Measurements from ENCODE around the gene RAB6B. TPM values are rescaled to one million over a fixed set of nuclear protein-coding genes. Genes with fewer than 3 reads are reported as not detected.

The RAB6B gene
- polyA plus RNA-seq, 1 experiment = 2.2 TPM

DNA sequence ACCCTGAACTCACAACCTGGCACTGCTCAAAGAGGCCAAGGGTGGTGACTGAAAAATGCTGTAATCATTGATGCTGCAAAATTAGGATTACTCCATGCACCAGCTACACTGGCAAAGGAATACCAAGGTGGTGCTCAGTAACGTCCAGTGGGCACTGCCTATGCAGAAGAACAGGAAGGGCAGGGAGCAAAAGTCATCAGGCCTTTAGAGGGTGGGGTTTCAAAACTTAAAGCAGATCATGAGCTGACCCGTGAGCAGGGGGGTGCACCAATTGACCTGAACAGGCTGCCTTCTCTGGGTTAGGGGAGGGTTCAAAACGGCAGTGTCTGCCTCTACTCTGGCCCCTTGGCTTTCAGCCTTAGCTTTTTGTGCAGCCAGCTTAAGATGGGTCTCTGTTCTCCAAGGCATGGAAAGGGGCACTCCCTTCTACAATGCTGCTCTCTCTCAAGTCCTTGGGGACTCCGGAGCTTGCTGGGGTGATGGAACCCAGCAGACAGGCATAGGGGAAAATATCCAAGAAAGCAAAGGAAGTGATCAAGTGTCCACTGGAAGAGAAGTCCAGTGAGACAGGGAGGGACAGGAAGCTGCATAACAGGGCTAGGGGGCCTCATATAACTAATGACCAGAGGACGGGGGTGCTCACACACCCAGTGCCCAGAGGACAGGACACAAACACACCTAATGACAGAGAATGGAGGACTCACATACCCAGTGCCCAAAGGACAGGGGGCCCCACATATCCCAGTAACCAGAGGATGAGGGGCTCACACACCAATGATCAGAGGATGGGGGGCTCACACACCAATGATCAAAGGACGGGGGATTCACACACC, 11.4 kb downstream of the RAB6B start:
- Histone ChIP-seq H3K27ac (ENCODE audit: low read depth, low read length) (no peak overlapping the region), H3K4me3 (ENCODE audit: low read depth, low read length) (no peak overlapping the region), H3K27me3 (ENCODE audit: control insufficient read depth, insufficient read depth, low read length) (peaks cover 37% of the 10 kb centered on the region), H3K9me3 (ENCODE audit: control insufficient read depth, insufficient read depth, low read length) (no peaks in the 10 kb centered on the region)
- TF ChIP-seq, protein P1, sequence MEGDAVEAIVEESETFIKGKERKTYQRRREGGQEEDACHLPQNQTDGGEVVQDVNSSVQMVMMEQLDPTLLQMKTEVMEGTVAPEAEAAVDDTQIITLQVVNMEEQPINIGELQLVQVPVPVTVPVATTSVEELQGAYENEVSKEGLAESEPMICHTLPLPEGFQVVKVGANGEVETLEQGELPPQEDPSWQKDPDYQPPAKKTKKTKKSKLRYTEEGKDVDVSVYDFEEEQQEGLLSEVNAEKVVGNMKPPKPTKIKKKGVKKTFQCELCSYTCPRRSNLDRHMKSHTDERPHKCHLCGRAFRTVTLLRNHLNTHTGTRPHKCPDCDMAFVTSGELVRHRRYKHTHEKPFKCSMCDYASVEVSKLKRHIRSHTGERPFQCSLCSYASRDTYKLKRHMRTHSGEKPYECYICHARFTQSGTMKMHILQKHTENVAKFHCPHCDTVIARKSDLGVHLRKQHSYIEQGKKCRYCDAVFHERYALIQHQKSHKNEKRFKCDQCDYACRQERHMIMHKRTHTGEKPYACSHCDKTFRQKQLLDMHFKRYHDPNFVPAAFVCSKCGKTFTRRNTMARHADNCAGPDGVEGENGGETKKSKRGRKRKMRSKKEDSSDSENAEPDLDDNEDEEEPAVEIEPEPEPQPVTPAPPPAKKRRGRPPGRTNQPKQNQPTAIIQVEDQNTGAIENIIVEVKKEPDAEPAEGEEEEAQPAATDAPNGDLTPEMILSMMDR (IDR thresholded peaks at IDR 0.05; ENCODE audit: low read depth, low read length) = no peak
- POLR2A ChIA-PET = no interaction called here
- CTCF ChIA-PET = no interaction called here
- no peak for DNase-seq (ENCODE audit: low read depth, low spot score)

DNA sequence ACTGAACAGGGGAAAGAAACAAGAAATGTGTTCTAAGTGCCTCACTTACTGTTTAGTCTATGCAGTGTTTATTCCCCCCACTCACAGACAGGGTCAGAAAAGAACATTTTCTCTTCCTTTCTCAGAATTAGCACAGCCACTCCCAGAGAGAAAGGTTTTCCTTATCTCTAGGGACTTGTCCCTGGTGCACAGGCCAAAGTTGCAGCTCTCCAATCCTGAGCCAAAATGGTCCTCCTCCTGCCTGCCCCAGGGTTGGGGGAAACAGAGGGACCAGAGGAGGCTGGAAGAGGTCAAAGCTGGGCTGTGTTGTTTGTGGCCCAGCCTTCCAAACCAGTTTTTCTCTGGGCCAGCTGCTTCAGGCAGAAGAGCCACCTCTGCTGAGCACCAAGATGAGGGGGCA, 12.0 kb downstream of the RAB6B start:
- Histone ChIP-seq H3K27ac (ENCODE audit: low read depth, low read length) (no peak overlapping the region), H3K9me3 (ENCODE audit: control insufficient read depth, insufficient read depth, low read length) (no peaks in the 10 kb centered on the region), H3K4me3 (ENCODE audit: low read depth, low read length) (no peak overlapping the region), H3K27me3 (ENCODE audit: control insufficient read depth, insufficient read depth, low read length) (peaks cover 42% of the 10 kb centered on the region)
- CTCF ChIA-PET = no interaction called here
- TF ChIP-seq, protein P1 (IDR thresholded peaks at IDR 0.05; ENCODE audit: low read depth, low read length) = no peak
- POLR2A ChIA-PET = interaction anchor here (0.6 kb wide), 1 partner anchor 39 kb away, joined by 7 read pairs; no protein-coding TSS in a partner anchor
- DNase-seq (ENCODE audit: low read depth, low spot score) = no peak

DNA sequence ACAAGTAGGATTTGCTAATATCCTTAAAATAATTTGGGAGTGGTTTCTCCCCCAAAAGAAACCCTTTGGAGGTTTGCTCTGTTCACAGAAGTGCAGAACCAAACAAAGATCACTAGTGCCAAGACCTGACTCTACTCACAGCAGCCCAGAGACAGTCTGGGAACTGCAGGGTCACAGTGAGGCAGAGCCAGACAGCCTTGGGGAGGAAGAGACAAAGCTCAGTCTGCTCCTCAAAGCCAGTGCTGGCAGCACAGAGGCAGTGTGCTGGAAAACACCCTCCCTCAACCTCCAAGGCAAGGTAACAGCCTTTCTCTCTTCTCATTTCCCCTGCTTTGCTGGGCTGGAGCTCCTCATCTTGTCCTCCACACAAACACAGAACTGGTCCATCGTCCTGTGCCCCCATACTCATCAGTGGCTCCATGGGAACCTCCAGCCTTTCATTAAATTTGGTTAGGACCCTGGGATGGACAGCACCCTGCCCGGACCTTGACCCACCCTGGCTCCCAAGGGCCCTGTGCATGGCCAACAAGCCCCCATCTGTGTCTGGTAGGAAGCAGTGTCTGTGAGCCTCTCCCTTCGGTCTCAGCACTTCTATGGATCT, 12.6 kb downstream of the RAB6B start:
- POLR2A ChIA-PET = interaction anchor here (0.6 kb wide), 1 partner anchor 40 kb away, joined by 7 read pairs; no protein-coding TSS in a partner anchor
- DNase-seq (ENCODE audit: low read depth, low spot score) = no peak
- CTCF ChIA-PET = interaction anchor here (0.5 kb wide), 1 partner anchor 25 kb away, joined by 4 read pairs; no protein-coding TSS in a partner anchor
- H3K27ac ChIP-seq (ENCODE audit: low read depth, low read length) = no peak overlapping the region
- no peaks in the 10 kb centered on the region for H3K9me3 ChIP-seq (ENCODE audit: control insufficient read depth, insufficient read depth, low read length)
- no peak overlapping the region for H3K4me3 ChIP-seq (ENCODE audit: low read depth, low read length)
- TF ChIP-seq, protein P1 (IDR thresholded peaks at IDR 0.05; ENCODE audit: low read depth, low read length) = no peak
- peaks cover 42% of the 10 kb centered on the region for H3K27me3 ChIP-seq (ENCODE audit: control insufficient read depth, insufficient read depth, low read length)

DNA sequence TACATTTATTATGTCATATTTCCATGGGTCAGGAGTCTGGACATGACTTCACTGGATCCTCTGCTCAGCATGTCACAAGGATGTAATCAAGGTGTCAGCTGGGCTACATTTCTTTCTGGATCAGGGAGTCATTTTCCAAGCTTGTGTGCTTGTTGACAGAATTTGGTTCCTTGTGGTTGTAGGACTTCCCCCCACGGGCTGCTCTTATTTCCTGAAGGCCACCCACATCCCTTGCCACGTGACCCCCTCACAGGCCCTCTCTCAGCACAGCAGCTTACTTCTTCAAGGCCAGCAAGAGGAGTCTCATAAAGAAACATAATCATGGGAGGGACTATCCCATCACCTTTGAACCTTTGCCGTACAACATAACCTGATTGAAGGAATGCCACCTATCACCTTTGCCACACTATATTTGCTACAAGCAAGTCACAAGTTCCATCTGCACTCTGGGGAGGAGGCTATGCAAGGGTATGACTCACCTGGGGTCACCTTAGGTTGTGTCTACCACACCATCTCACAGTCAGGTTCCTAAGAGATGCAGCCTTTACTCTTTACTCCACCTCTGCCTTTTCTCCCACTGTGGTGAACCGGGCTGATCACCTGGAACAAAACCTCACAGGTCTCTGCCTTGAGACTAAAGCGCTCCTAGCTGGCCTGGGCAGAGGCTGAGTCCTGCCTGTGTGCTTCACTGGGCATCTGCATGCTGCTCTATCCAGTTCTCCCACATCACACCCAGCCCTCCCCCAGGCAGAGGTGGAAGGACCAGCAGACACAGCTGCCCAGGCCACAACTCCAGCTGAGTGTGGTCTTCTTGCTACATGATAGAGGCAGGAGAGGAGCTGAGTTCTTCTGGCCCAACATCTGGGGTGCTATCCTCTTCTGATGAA, 13.5 kb downstream of the RAB6B start:
- Histone ChIP-seq H3K4me3 (ENCODE audit: low read depth, low read length) (no peak overlapping the region), H3K9me3 (ENCODE audit: control insufficient read depth, insufficient read depth, low read length) (no peaks in the 10 kb centered on the region), H3K27me3 (ENCODE audit: control insufficient read depth, insufficient read depth, low read length) (peaks cover 37% of the 10 kb centered on the region), H3K27ac (ENCODE audit: low read depth, low read length) (no peak overlapping the region)
- CTCF ChIA-PET = interaction anchor here (0.5 kb wide), 1 partner anchor 26 kb away, joined by 4 read pairs; no protein-coding TSS in a partner anchor
- TF ChIP-seq, protein P1 (IDR thresholded peaks at IDR 0.05; ENCODE audit: low read depth, low read length) = no peak
- POLR2A ChIA-PET = no interaction called here
- no peak for DNase-seq (ENCODE audit: low read depth, low spot score)
